Transverse colon (tissue), 4 donors: ENCODE results near the gene PRKCH. TPM values are rescaled to one million over a fixed set of nuclear protein-coding genes. Genes with fewer than 3 reads are reported as not detected.
A peak's percentile ranks its signal among the peaks of the same experiment; 100 is the strongest.
"Not testable (repeated sequence)": the region's sequence is repeated elsewhere in the genome, so short reads cannot be mapped to it uniquely, and the experiment has no call there.

ENCODE experiments used
- DNase-seq: peaks from one replicate; pipeline ENCODE4 v3.0.0-alpha.2; 2019
- H3K27ac ChIP-seq, 4 donors: fragments of 200-600 bp; sonication (generic); 2 replicates each; pipeline ENCODE4 v1.5.1; 2016 to 2018; ENCODE audit warnings: inconsistent platforms in 4 of 4
- H3K27me3 ChIP-seq: fragments of 200-600 bp; sonication (generic); 2 replicates; pipeline ENCODE4 v1.5.1; 2017; ENCODE audit warnings: inconsistent platforms
- H3K36me3 ChIP-seq, 4 donors: fragments of 200-600 bp; sonication (generic); 2 replicates each; pipeline ENCODE4 v1.5.1; 2017 to 2019; ENCODE audit warnings: inconsistent platforms in 4 of 4
- H3K4me1 ChIP-seq, 4 donors: fragments of 200-600 bp; sonication (generic); 2 replicates each; pipeline ENCODE4 v1.5.1; 2017 to 2020; ENCODE audit warnings: inconsistent platforms in 4 of 4
- H3K4me3 ChIP-seq, 4 donors: fragments of 200-600 bp; sonication (generic); 1 replicate in 1 of 4; 2 replicates in 3 of 4; pipeline versions ENCODE4 v1.5.1 to v1.6.1; 2017 to 2019; ENCODE audit warnings: inconsistent platforms in 4 of 4
- H3K9me3 ChIP-seq, 2 donors: fragments of 200-600 bp; sonication (generic); 2 replicates each; pipeline ENCODE4 v1.5.1; 2017 to 2019; ENCODE audit warnings: inconsistent platforms in 2 of 2
- EP300 ChIP-seq: sonication (generic); formaldehyde crosslinking; IDR thresholded peaks from one replicate; pipeline ENCODE4 v1.6.1; 2017; ENCODE audit warnings: antibody characterized with exemption, low read depth
- POLR2A ChIP-seq: fragments of 450-650 bp; IDR thresholded peaks from one replicate; pipeline ENCODE4 v1.6.1; 2016; ENCODE audit warnings: antibody characterized with exemption, mild to moderate bottlenecking, moderate library complexity
- POLR2AphosphoS5 ChIP-seq, 3 donors: sonication (generic); formaldehyde crosslinking; IDR thresholded peaks; one replicate each; pipeline ENCODE4 v1.6.1; 2016; ENCODE audit warnings: antibody characterized with exemption in 3 of 3
- WGBS, 2 donors: methylation state at CpG; one replicate each; pipeline ENCODE4 v1.1.5; 2018; ENCODE audit warnings: low coverage in 1 of 2; 5-methylcytosine and 5-hydroxymethylcytosine counted together
- in situ Hi-C, 4 donors: fragments of 200-750 bp; cut with MboI; loops; one replicate each; pipeline versions ENCODE4 v1.15.0 to v1.15.1; 2017; ENCODE audit warnings: low sequenced_read_pairs in 3 of 4, low pct_ligation_motif_present in 1 of 4, low pct_unique_long_range_greater_than_20kb in 1 of 4
- intact Hi-C: fragments of 100-400 bp; cut with DNase I; formaldehyde crosslinking; loops from one replicate; pipeline ENCODE4 v1.15.1; 2023; ENCODE audit warnings: low total_unique reads
- total RNA-seq, 4 donors: library from RNA; depleted of rRNA; stranded (reverse); fragments of >200 nt; gene quantifications; one replicate each; pipeline ENCODE4 v1.1.0, GENCODE V29; 2016
- TF ChIP-seq, protein P1 (sequence below), 5 experiments: fragments of 200-600 bp in 3 of 5; fragments of 450-650 bp in 2 of 5; sonication (generic) in 3 of 5; IDR thresholded peaks; 1 replicate in 2 of 5; 2 replicates in 3 of 5; pipeline ENCODE4 v1.5.1; 2016 to 2017; ENCODE audit warnings: antibody characterized with exemption in 5 of 5, inconsistent platforms in 3 of 5, mild to moderate bottlenecking in 2 of 5, moderate library complexity in 1 of 5

The PRKCH gene
- total RNA-seq, 4 donors from 2014 or later, result 12.4 to 38.9 (median 27.0) TPM

- no peak overlapping the region for H3K4me3 ChIP-seq
- 76 to 78% methylated on average over 3 of the region's 3 CpGs for WGBS, 2 donors
- H3K9me3 ChIP-seq, result no peaks in the 10 kb centered on the region
- intact Hi-C loops (no loop called here), in situ Hi-C loops (loop anchor here in 1 of 4 donors (10.0 kb wide), 1 partner anchor 126 kb away; no protein-coding TSS in a partner anchor)
- peaks cover 32% of the 10 kb centered on the region for H3K27me3 ChIP-seq
- no peaks in the 10 kb centered on the region for H3K36me3 ChIP-seq
- H3K27ac ChIP-seq, result no peak overlapping the region
- TF ChIP-seq POLR2AphosphoS5 (IDR thresholded peaks at IDR 0.05) (no peak), POLR2A (no peak), EP300 (no peak)
- TF ChIP-seq, protein P1, sequence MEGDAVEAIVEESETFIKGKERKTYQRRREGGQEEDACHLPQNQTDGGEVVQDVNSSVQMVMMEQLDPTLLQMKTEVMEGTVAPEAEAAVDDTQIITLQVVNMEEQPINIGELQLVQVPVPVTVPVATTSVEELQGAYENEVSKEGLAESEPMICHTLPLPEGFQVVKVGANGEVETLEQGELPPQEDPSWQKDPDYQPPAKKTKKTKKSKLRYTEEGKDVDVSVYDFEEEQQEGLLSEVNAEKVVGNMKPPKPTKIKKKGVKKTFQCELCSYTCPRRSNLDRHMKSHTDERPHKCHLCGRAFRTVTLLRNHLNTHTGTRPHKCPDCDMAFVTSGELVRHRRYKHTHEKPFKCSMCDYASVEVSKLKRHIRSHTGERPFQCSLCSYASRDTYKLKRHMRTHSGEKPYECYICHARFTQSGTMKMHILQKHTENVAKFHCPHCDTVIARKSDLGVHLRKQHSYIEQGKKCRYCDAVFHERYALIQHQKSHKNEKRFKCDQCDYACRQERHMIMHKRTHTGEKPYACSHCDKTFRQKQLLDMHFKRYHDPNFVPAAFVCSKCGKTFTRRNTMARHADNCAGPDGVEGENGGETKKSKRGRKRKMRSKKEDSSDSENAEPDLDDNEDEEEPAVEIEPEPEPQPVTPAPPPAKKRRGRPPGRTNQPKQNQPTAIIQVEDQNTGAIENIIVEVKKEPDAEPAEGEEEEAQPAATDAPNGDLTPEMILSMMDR (IDR thresholded peaks at IDR 0.05), result no peak
- no peak for DNase-seq
- H3K4me1 ChIP-seq, result peaks cover 3 to 19% (median 16%) of the 10 kb centered on the region in 4 donors
These were observed 2.3 kb upstream of the PRKCH start for GRCh38 chr14:61319086-61319485.

- in situ Hi-C loops (loop anchor here in 1 of 4 donors (10.0 kb wide), 1 partner anchor 125 kb away; no protein-coding TSS in a partner anchor), intact Hi-C loops (no loop called here)
- H3K27me3 ChIP-seq, result peaks cover 34% of the 10 kb centered on the region
- no peaks in the 10 kb centered on the region for H3K36me3 ChIP-seq
- H3K9me3 ChIP-seq, result no peaks in the 10 kb centered on the region
- TF ChIP-seq, protein P1 (IDR thresholded peaks at IDR 0.05), result no peak
- TF ChIP-seq POLR2A, result no peak
- no peak for TF ChIP-seq EP300
- TF ChIP-seq POLR2AphosphoS5 (IDR thresholded peaks at IDR 0.05), result no peak
- DNase-seq, result no peak
- no peak overlapping the region for H3K4me3 ChIP-seq
- peaks cover 3 to 19% (median 16%) of the 10 kb centered on the region in 4 donors for H3K4me1 ChIP-seq
- H3K27ac ChIP-seq, result no peak overlapping the region
- 60 to 74% methylated on average over 3 to 6 of the region's 6 CpGs for WGBS, 2 donors
These were observed 1.7 kb upstream of the PRKCH start for GRCh38 chr14:61319706-61320105.

GRCh38 chr14:61320170-61320569 is 1.2 kb upstream of the PRKCH start:
- peaks cover 3 to 19% (median 16%) of the 10 kb centered on the region in 4 donors for H3K4me1 ChIP-seq
- in situ Hi-C loops, DNase-seq, H3K27ac ChIP-seq, intact Hi-C loops, H3K4me3 ChIP-seq, H3K36me3 ChIP-seq, H3K9me3 ChIP-seq: not testable (repeated sequence)
- H3K27me3 ChIP-seq, result peaks cover 34% of the 10 kb centered on the region
- 82 to 91% methylated on average over 9 to 16 of the region's 16 CpGs for WGBS, 2 donors

- in situ Hi-C loops, result no loop called here
- H3K27ac ChIP-seq, result peak overlapping the region; percentile 71 to 79 (median 75)
- H3K4me3 ChIP-seq, result peak overlapping the region in 3 of 4 donors; percentile 58 to 71 (median 61)
- no peak for DNase-seq
- peaks cover 3 to 19% (median 16%) of the 10 kb centered on the region in 4 donors for H3K4me1 ChIP-seq
- intact Hi-C loops, result no loop called here
- H3K9me3 ChIP-seq, result no peaks in the 10 kb centered on the region
- 26 to 37% methylated on average over 5 to 29 of the region's 29 CpGs for WGBS, 2 donors
- H3K27me3 ChIP-seq, result peaks cover 34% of the 10 kb centered on the region
- no peaks in the 10 kb centered on the region for H3K36me3 ChIP-seq
- TF ChIP-seq POLR2AphosphoS5 (IDR thresholded peaks at IDR 0.05), result no peak
- no peak for TF ChIP-seq POLR2A
- TF ChIP-seq EP300, result no peak
- TF ChIP-seq, protein P1 (IDR thresholded peaks at IDR 0.05), result no peak
These were observed 484 bp upstream of the PRKCH start for GRCh38 chr14:61320806-61321384.
